CD4-positive, alpha-beta T cell treated with Interleukin-2 at 100 ng/mL for 4 hours (primary cell): ENCODE data around the gene TMEM183A.
"Not testable (repeated sequence)": the region's sequence is repeated elsewhere in the genome, so short reads cannot be mapped to it uniquely, and the experiment has no call there.

Source experiments
- DNase-seq: peaks from one replicate; pipeline ENCODE4 v3.0.0-alpha.2; 2020; ENCODE audit warnings: low spot score

Gene TMEM183A

GRCh38 chr1:202987922-202988583 lies 19.1 kb upstream of the TMEM183A start:
- no peak for DNase-seq

DNA sequence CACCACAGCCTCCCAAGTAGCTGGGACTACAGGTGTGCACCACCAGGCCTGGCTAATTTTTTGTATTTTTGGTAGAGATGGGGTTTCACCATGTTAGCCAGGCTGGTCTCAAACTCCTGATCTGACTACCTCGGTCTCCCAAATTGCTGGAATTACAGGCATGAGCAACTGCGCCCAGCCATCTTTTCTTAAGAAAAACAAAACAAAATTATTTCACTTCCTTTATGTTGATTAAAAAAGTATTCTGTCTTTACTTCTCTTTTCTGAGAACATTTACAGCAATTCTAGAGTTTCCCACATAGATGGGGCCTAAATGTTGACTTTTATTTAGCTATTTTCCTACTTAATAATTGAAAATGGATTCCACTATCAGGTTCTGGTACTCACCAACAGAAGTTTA lies 17.3 kb upstream of the TMEM183A start:
- DNase-seq: no peak

DNA sequence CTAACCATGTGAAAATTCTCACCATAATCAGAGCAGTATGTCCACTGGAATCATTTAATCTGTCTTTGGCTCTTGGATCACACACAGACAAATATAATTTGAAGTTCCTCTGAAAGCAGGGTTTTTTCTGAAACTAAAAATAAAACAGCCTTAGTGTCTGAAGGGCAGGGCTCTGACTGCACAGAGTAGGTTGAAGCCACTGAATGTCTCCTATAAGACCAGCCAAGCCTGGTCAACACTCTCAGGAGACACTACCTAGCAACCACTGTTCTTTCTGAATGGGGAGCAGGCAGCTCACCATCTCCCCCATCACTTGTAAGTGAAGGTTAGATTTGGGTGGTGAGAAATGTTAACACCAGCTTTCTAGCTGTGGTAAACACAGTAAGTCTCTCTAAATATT lies 16.1 kb upstream of the TMEM183A start:
- no peak for DNase-seq

DNA sequence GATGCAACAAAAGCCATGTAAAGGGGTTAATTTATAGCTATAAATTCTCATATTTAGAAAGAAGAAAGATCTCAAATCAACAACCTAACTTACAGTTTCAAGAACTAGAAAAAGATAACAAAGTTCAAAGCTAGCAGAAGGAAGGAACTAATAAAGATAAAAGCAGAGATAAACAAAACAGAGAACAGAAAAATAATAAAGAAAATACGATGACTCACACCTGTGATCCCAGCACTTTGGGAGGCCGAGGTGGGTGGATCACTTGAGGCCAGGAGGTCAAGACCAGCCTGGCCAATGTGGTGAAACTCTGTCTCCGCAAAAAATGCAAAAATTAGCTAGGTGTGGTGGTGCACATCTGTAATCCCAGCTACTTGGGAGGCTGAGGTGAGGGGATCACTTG lies 12.4 kb upstream of the TMEM183A start:
- no peak for DNase-seq

DNA sequence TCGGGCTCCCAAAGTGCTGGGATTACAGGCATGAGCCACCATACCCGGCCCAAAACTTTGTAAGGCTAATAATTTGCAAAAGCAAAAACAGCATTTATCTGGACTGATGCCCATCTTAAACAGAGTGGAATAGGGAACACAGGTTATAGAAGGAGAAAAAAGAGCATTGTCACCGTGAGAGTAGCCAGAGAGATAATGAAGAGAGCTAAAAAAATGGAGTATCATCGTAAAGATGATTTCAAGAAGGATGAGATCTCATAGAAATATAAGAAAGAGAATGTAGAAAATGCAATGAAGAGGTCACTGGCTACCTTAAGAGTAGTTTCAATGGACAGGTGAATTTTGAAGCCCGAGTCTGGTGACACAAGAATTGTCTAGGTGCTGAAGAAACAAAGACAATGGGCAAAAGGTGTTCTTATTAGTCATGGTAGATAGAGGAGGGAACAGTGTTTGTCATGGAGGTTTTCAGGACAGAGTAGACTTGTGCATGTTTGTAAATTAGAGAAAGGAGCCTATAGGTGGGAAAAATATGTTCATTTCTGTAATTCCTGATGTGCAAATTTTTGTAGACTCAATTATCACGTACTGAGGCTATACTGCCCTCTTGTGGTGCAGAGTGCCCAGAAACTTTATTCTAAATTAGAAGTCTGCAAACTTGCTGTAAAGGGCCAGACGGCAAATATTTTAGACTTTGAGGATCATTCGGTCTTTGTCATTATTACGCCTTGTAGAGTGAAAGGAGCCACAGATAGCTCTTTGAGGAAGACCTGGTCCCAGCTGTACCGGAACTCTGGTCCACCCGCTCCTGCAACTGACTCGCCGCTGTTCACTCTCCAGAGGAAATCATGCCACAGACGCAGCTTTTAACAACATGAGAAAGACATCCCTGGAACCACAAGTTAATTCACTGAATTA lies 8.1 kb upstream of the TMEM183A start:
- peak; percentile 79 for DNase-seq

DNA sequence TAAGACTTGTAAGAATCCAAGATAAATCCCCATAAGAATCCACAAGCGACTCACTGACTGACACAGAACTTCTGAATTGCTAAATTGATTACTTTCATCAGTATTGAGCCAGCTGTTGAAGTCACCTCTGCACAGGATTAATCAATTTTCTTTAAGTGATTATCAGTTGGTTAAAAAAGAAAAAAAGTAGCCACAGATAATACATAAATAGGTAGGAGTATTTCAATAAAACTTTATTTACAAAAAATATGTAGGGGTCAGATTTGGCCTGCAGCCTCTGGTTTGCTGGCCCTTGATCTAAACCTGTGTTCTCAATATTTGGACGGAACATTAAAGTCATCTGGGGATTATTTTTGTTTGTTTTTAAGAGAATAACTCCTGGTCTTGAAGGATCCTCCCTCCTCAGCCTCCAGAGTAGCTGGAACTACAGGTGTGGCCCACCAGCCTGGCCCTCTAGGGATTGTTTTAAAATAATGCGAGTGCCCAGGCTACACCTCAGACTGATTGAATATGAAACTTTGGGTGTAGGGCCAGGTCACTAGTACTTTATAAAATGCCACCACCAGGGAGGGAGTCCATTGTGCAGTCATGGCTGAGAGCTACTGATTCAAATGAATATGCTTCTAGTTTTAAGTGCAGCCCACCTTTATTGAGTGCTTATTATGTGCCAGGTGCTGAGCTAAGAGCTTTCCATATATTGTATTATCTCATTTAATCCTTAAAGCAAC lies 6.8 kb upstream of the TMEM183A start:
- no peak for DNase-seq

DNA sequence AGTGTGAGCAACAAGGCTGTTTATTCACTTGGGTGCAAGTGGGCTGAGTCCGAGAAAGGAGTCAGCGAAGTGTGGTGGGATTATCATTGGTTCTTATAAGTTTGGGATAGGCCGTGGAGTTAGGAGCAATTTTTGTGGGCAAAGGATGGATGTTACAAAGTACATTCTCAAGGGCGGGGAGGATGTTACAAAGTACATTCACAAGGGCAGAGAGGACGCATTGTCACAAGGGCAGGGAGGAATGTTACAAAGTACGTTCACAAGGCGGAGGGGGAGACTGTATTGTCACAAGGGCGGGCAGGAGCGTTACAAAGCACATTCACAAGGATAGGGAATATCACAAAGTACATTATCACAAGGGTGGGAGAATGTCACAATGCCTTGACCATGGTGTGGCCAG lies 5.2 kb upstream of the TMEM183A start:
- no peak for DNase-seq

DNA sequence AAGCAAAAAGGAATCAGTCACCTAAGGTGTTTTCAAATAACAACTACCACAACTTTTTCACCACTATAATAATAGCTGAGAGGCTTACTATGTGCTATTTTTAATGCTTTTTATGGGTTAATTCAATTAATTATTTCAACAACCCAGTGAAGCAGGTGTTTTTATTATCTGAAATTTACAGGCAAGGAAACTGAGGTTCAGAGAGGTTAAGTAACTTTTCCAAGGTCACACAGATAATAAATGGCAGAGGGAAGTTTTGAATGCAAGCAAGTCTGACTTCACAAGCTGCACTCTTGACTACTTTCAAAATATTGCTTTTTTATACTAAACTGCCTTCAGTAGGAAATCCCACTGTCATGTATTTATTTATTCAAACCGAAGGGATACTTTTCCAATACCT lies 4.2 kb upstream of the TMEM183A start:
- no peak for DNase-seq

DNA sequence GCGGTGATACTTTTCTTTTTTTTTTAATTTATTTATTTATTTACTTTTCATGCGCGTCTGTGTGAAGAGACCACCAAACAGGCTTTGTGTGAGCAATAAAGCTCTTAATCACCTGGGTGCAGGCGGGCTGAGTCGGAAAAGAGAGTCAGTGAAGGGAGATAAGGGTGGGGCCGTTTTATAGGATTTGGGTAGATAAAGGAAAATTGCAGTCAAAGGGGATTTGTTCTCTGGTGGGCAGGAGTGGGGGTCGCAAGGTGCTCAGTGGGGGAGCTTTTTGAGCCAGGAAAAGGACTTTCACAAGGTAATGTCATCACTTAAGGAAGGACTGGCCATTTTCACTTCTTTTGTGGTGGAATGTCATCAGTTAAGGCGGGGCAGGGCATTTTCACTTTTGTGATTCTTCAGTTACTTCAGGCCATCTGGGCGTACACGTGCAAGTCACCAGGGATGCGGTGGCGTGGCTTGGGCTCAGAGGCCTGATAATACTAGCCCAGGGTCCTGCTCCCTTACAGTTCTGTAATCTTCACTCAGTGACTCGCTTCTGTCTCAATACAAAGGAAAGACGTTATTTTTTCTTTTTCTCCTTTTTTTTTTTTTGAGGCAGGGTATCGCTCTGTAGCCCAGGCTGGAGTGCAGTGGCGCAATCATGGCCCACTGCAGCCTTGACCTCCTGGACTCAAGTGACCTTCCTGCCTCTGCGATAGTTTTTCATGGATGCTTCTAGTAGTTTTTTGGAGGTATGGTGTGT lies 1.6 kb upstream of the TMEM183A start:
- not testable (repeated sequence) for DNase-seq

DNA sequence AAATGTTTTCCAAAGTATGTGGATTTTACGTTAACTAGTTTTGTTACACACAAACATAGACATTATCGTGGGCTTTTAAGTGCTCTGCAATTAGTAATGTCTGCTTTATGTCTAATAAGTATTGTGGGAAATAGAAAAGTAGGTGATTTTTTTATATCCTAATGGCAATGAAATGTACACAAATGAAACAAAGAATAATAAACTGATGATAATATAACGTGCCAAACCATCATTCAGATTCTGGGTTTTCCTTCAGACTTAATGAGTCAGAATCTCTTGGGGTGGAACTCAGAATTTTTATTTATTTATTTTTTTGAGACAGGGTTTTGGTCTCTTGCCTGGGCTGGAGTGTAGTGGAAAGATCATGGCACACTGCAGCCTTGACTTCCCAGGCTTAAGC lies 2.0 kb downstream of the TMEM183A start:
- no peak for DNase-seq

DNA sequence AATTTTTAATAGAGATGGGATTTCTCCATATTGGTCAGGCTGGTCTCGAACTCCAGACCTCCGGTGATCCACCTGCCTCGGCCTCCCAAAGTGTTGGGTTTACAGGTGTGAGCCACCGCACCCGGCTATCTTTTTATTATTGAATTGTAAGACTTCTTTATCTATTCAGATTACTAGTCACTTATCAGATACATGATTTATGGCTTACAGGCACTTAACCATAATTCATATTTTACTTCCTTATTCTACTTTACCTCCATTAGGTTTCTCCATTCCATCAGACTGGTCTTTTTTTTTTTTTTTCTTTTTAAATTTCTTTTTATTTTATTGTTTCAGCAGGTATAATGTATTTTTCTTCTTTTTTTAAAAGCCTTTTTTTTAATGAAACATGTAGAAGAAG lies 4.4 kb downstream of the TMEM183A start:
- DNase-seq: no peak

GRCh38 chr1:203017061-203017460 lies 9.9 kb downstream of the TMEM183A start:
- no peak for DNase-seq

GRCh38 chr1:203017692-203018091 lies 10.5 kb downstream of the TMEM183A start:
- no peak for DNase-seq

DNA sequence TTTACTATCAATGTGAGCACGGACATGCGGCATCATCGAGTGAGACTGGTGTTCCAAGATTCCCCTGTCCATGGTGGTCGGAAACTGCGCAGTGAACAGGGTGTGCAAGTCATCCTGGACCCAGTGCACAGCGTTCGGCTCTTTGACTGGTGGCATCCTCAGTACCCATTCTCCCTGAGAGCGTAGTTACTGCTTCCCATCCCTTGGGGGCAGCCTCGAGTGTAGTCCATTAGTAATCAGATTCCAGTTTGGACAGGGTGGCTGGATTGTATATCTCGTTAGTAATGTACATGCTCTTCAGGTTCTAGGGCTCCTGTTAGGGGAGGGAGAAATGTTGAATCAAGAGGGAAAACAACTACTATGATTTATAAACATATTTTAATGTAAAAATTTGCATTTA lies 15.7 kb downstream of the TMEM183A start:
- not testable (repeated sequence) for DNase-seq

- DNase-seq: no peak
Observed at GRCh38 chr1:203025686-203026030, 18.5 kb downstream of the TMEM183A start.

DNA sequence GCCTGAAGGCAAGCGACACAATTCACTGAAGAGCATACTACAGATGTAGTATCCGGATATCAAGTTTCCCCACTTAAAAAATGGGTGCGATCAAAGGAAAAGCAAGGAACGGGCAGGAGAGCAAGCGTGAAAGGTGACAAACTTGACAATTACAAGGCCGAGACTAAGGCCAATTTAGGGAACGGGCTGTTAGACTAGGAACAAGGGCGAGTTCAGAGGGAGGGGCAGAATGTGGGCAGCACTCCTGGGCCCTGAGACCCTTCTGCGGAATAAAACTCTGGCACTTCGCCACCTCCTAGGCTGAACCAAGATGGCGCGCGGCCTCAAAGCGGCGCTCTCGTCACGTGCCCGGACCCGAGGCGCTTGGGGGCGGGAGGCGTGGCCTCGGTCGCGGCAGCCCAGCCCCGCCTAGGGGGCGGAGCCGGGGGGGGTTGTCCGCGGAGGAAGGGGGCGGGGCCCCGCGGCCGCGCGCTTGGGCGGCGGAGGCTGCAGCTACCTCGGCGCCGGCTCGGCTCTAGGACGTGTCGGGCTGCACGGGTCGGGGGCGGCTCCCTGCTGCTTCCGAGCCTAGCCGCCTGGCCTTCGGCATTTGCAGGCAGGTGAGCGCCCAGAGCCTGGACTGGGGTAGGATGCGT lies 19.0 kb downstream of the TMEM183A start, which contains the start of gene PPFIA4:
Gene PPFIA4 (plus strand): TSS at position 461 of the 635 bp plus-strand sequence. CDS start 12,518 bp downstream, outside the sequence.
- peak; percentile 87 for DNase-seq

DNA sequence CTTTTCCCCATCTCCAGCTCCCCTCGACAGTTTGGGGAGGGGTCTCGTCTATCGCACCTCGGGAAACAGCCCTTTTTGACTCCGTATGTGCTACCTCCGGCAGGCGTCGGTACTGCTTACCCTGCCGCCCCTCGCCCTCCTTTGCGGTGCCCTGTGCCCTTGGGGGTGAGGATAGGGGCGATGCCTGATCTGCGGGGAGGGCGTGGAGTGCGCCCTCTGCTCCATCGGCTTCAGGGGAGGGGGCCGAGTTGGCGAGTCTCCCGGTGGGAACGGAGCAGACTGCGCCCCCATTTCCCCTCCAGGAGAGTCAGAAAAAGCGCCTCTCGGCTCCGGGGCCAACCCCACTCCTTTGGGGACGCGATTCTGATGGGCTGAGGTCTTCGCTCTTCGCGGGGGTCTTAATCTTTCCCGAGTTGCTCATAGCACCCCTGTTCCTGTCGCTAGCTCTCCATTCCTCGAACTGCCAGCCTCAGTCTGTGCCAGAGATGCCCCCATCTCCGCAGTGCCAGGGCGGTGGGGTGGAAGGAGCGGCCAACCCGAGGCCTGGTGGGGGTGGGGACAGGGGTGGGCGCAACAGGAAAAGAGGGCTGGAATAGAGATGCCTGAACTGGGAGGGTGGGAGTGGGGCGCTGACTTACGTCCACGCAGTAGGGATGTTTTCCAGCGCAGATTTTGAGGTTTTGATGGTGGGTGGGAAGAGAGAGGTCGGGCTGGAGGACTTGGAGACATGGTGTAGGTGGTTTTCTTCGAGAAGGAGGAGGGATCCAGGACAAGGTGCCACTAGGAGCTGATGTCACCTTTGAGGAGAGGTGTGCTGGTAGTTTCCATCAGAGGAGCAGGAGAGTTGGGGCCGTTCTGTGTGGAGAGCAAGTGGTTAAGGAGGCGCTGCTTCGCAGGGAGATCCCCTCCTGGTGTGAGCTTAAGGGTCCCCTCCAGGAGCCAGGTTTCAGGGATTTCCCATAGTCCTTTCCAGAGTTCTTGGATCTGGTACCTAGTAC lies 19.8 kb downstream of the TMEM183A start:
- no peak for DNase-seq

- no peak for DNase-seq
Observed at GRCh38 chr1:203028067-203028783, 21.1 kb downstream of the TMEM183A start.

DNA sequence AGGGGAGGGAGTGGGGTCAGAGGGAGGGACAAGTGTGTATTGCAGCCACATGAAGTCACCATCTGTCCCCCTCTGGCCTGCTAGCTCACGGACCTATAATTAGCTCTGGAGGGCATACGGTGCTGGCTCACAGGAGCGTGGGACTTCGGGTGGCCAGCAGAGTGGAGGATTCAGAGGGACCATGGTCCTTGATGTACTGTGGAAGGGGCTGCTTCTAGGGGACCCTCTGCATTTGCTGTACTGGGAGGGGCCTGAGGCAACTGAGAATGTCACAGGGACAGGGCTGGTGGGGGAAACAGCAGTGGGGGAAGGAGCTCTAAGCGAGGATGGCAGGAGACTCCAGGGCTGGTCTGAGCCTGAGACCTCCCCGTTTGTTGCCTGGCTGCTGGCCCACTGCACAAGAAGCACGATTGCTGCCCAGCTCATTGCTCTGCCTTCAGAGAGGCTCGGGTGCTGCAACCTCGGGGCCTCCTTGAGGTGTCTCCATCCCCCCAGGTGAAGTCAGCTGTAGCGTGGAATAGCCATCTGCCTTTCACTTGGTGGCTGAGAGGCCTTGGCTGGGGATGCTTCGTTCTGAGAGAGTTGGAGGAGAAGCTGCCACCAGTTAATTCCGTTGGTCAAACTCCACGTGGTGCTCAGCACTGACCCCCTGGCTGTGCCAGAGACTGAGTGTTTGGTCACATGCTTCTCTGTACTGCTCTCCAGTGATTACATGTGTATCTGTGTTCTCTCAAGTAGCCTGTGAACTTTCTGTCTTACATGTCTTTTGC lies 21.8 kb downstream of the TMEM183A start:
- no peak for DNase-seq
